ENCODE measurements around the gene SLC2A13. TPM values are rescaled to one million over a fixed set of nuclear protein-coding genes. Genes with fewer than 3 reads are reported as not detected.

SLC2A13 gene
- total and polyA plus RNA-seq, 10 of the 15 experiments (the other 5 are each of a cell fraction or from before 2014, with no cell fraction given): 0.05 to 3.7 (median 0.25) TPM

DNA sequence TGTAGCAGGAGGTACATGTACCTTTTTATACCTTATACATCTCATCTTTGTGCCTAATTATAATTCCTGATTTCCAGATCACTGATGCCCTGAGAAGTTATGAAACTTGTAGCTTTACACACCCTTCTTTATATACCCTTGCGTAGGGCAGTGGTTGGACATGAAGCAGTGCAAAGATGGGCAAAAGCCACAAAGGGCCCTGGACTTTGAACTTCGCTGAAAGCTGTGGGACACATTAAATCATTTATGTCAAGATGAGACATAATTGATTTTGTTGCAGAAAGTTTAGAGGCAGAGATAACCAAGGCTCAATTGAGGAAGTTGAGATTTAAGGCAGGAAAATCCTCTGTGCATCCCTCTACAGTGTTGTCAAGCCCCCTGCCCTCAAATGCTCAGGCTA lies 170.0 kb downstream of the SLC2A13 start:
- DNase-seq (ENCODE audit: low read depth, low spot score) (no peak), FAIRE-seq (no peak), ATAC-seq (no peak)
- ChIA-PET RAD21 (ENCODE audit: unreplicated experiment) (no interaction called here), CTCF (interaction anchor here (1.0 to 1.3 kb wide), 3 partner anchors 9 to 55 kb away, joined by 4 read pairs; no protein-coding TSS in a partner anchor), POLR2A (no interaction called here), SMC1A (ENCODE audit: uncharacterized antibody, unreplicated experiment) (interaction anchor here (1.0 to 1.8 kb wide), 3 partner anchors 8 to 41 kb away, joined by 4 read pairs; no protein-coding TSS in a partner anchor)
- Histone ChIP-seq H3K9me3 (replicated peaks; ENCODE audit: control insufficient read depth, insufficient read depth, low read length) (no peaks in the 10 kb centered on the region), H3K36me3 (ENCODE audit: control insufficient read depth in 2 of 2, insufficient read depth in 2 of 2, low read length in 1 of 2) (no peaks in the 10 kb centered on the region), H3K27me3 (replicated peaks in 1 of 2; ENCODE audit: control insufficient read depth in 2 of 2, insufficient read depth in 2 of 2, low read length in 1 of 2) (no peaks in the 10 kb centered on the region), H3K4me2 (ENCODE audit: control insufficient read depth, insufficient read depth) (no peak overlapping the region), H3K27ac (ENCODE audit: control insufficient read depth, insufficient read depth) (no peak overlapping the region), H3K79me2 (ENCODE audit: control insufficient read depth, insufficient read depth, low read length) (no peaks in the 10 kb centered on the region), H3K4me1 (ENCODE audit: control insufficient read depth, insufficient read depth, low read length) (no peaks in the 10 kb centered on the region), H3K9ac (ENCODE audit: control insufficient read depth, insufficient read depth, low read length) (no peak overlapping the region), H2AFZ (ENCODE audit: control insufficient read depth, low read depth, low read length) (no peak overlapping the region), H3K4me3 (no peak overlapping the region), H4K20me1 (ENCODE audit: control insufficient read depth, insufficient read depth) (no peaks in the 10 kb centered on the region)
- in situ Hi-C loops (cut with MboI): no loop called here
- intact Hi-C loops (cut with micrococcal nuclease; ENCODE audit: unreplicated experiment): no loop called here
- no TSS peak for BruUV-seq (replicated peaks)
- TF ChIP-seq NR2C2 (IDR thresholded peaks at IDR 0.05; ENCODE audit: borderline replicate concordance, control insufficient read depth, insufficient read length, low read depth) (no peak), ZZZ3 (IDR thresholded peaks at IDR 0.05; ENCODE audit: control insufficient read depth, insufficient read length, low read depth) (no peak), CHD1 (IDR thresholded peaks at IDR 0.05; ENCODE audit: low read depth, low read length) (no peak), ZNF384 (IDR thresholded peaks at IDR 0.05; ENCODE audit: borderline replicate concordance, low read depth, low read length) (no peak), SMARCA5 (IDR thresholded peaks at IDR 0.05) (no peak), RCOR1 (conservative IDR thresholded peaks at IDR 0.05; ENCODE audit: low read depth, low read length) (no peak), MTA3 (IDR thresholded peaks at IDR 0.05; ENCODE audit: borderline replicate concordance, low read length) (no peak), HDAC2 (IDR thresholded peaks at IDR 0.05) (no peak), PAX5 (IDR thresholded peaks at IDR 0.05; ENCODE audit: borderline replicate concordance, low read depth, low read length) (no peak)
- 26% methylated on average over 2 of the region's 2 CpGs for WGBS (ENCODE audit: insufficient coverage, insufficient replicate concordance, low lambda C conversion rate, missing lambda C conversion rate)

- ChIA-PET SMC1A (ENCODE audit: uncharacterized antibody, unreplicated experiment) (interaction anchor here (1.5 to 1.8 kb wide), 2 partner anchors 27 to 42 kb away, joined by 4 read pairs; no protein-coding TSS in a partner anchor), CTCF (interaction anchor here (1.0 to 1.3 kb wide), 3 partner anchors 9 to 56 kb away, joined by 4 read pairs; no protein-coding TSS in a partner anchor), RAD21 (ENCODE audit: unreplicated experiment) (no interaction called here), POLR2A (no interaction called here)
- Histone ChIP-seq H3K4me2 (ENCODE audit: control insufficient read depth, insufficient read depth) (no peak overlapping the region), H3K9me3 (replicated peaks; ENCODE audit: control insufficient read depth, insufficient read depth, low read length) (no peaks in the 10 kb centered on the region), H3K79me2 (ENCODE audit: control insufficient read depth, insufficient read depth, low read length) (no peaks in the 10 kb centered on the region), H3K4me3 (no peak overlapping the region), H3K27ac (ENCODE audit: control insufficient read depth, insufficient read depth) (no peak overlapping the region), H3K9ac (ENCODE audit: control insufficient read depth, insufficient read depth, low read length) (no peak overlapping the region), H2AFZ (ENCODE audit: control insufficient read depth, low read depth, low read length) (no peak overlapping the region), H4K20me1 (ENCODE audit: control insufficient read depth, insufficient read depth) (no peaks in the 10 kb centered on the region), H3K4me1 (ENCODE audit: control insufficient read depth, insufficient read depth, low read length) (no peaks in the 10 kb centered on the region), H3K27me3 (replicated peaks in 1 of 2; ENCODE audit: control insufficient read depth in 2 of 2, insufficient read depth in 2 of 2, low read length in 1 of 2) (no peaks in the 10 kb centered on the region), H3K36me3 (ENCODE audit: control insufficient read depth in 2 of 2, insufficient read depth in 2 of 2, low read length in 1 of 2) (no peaks in the 10 kb centered on the region)
- in situ Hi-C loops (cut with MboI): no loop called here
- intact Hi-C loops (cut with micrococcal nuclease; ENCODE audit: unreplicated experiment): no loop called here
- DNase-seq (ENCODE audit: low read depth, low spot score) (no peak), ATAC-seq (no peak), FAIRE-seq (no peak)
- WGBS (ENCODE audit: insufficient coverage, insufficient replicate concordance, low lambda C conversion rate, missing lambda C conversion rate): 44% methylated on average over 1 of the region's 1 CpG
- no TSS peak for BruUV-seq (replicated peaks)
- TF ChIP-seq CBX5 (IDR thresholded peaks at IDR 0.05; ENCODE audit: low read depth) (no peak), BRCA1 (IDR thresholded peaks at IDR 0.05; ENCODE audit: low read depth, low read length) (no peak), ASH2L (IDR thresholded peaks at IDR 0.05; ENCODE audit: borderline replicate concordance, low read depth) (no peak), ELK1 (IDR thresholded peaks at IDR 0.05; ENCODE audit: low read depth, low read length) (no peak)
- TF ChIP-seq, protein P1, sequence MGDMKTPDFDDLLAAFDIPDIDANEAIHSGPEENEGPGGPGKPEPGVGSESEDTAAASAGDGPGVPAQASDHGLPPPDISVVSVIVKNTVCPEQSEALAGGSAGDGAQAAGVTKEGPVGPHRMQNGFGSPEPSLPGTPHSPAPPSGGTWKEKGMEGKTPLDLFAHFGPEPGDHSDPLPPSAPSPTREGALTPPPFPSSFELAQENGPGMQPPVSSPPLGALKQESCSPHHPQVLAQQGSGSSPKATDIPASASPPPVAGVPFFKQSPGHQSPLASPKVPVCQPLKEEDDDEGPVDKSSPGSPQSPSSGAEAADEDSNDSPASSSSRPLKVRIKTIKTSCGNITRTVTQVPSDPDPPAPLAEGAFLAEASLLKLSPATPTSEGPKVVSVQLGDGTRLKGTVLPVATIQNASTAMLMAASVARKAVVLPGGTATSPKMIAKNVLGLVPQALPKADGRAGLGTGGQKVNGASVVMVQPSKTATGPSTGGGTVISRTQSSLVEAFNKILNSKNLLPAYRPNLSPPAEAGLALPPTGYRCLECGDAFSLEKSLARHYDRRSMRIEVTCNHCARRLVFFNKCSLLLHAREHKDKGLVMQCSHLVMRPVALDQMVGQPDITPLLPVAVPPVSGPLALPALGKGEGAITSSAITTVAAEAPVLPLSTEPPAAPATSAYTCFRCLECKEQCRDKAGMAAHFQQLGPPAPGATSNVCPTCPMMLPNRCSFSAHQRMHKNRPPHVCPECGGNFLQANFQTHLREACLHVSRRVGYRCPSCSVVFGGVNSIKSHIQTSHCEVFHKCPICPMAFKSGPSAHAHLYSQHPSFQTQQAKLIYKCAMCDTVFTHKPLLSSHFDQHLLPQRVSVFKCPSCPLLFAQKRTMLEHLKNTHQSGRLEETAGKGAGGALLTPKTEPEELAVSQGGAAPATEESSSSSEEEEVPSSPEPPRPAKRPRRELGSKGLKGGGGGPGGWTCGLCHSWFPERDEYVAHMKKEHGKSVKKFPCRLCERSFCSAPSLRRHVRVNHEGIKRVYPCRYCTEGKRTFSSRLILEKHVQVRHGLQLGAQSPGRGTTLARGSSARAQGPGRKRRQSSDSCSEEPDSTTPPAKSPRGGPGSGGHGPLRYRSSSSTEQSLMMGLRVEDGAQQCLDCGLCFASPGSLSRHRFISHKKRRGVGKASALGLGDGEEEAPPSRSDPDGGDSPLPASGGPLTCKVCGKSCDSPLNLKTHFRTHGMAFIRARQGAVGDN (IDR thresholded peaks at IDR 0.05): no peak
Observed at GRCh38 chr12:39935275-39935674, 170.6 kb downstream of the SLC2A13 start.

Measured in GM12878 (cell line).